Trophoblast cell (in vitro differentiated cells and primary cell): ENCODE results near the gene TRMU.

ENCODE experiments used
- DNase-seq, 2 donors: peaks; one replicate each; pipeline ENCODE4 v3.0.0-alpha.2; 2016
- H2AFZ ChIP-seq: 2 replicates; pipeline ENCODE4 v1.6.1; 2013; ENCODE audit warnings: low read length, moderate library complexity, mild to moderate bottlenecking; ENCODE audit not compliant: insufficient read depth, poor library complexity
- H2AK5ac ChIP-seq: 2 replicates; pipeline ENCODE4 v1.6.1; 2013; ENCODE audit warnings: mild to moderate bottlenecking, low read length
- H2BK120ac ChIP-seq: 2 replicates; pipeline ENCODE4 v1.6.1; 2013; ENCODE audit warnings: low read length, mild to moderate bottlenecking, moderate library complexity; ENCODE audit not compliant: insufficient read depth, poor library complexity
- H2BK12ac ChIP-seq: 2 replicates; pipeline ENCODE4 v1.6.1; 2013; ENCODE audit warnings: mild to moderate bottlenecking, low read length, moderate library complexity
- H2BK5ac ChIP-seq: 2 replicates; pipeline ENCODE4 v1.6.1; 2013; ENCODE audit warnings: low read length, low read depth, moderate library complexity, mild to moderate bottlenecking; ENCODE audit not compliant: poor library complexity
- H3K14ac ChIP-seq: 2 replicates; pipeline ENCODE4 v1.6.1; 2013; ENCODE audit warnings: mild to moderate bottlenecking, low read length
- H3K18ac ChIP-seq: 2 replicates; pipeline ENCODE4 v1.6.1; 2013; ENCODE audit warnings: mild to moderate bottlenecking, low read length
- H3K23ac ChIP-seq: 2 replicates; pipeline ENCODE4 v1.6.1; 2013; ENCODE audit warnings: low read length
- H3K27ac ChIP-seq: 2 replicates; pipeline ENCODE4 v1.5.1; 2013; ENCODE audit warnings: low read depth, mild to moderate bottlenecking, inconsistent platforms, low read length, moderate library complexity
- H3K27me3 ChIP-seq: 2 replicates; pipeline ENCODE4 v1.6.1; 2013; ENCODE audit warnings: inconsistent platforms, mild to moderate bottlenecking, low read length, moderate library complexity; ENCODE audit not compliant: insufficient read depth
- H3K36me3 ChIP-seq, 2 experiments: 1 replicate in 1 of 2; 2 replicates in 1 of 2; pipeline ENCODE4 v1.6.1; 2013; ENCODE audit warnings: low read length in 2 of 2, mild to moderate bottlenecking in 2 of 2, moderate library complexity in 1 of 2; ENCODE audit not compliant: insufficient read depth in 2 of 2, control insufficient read depth in 1 of 2
- H3K4ac ChIP-seq: 2 replicates; pipeline ENCODE4 v1.6.1; 2013; ENCODE audit warnings: low read depth, mild to moderate bottlenecking, low read length, moderate library complexity
- H3K4me1 ChIP-seq, 2 experiments: 1 replicate in 1 of 2; 2 replicates in 1 of 2; pipeline ENCODE4 v1.6.1; 2013; ENCODE audit warnings: low read length in 2 of 2, mild to moderate bottlenecking in 2 of 2, moderate library complexity in 1 of 2; ENCODE audit not compliant: insufficient read depth in 2 of 2, control insufficient read depth in 1 of 2
- H3K4me2 ChIP-seq: 2 replicates; pipeline ENCODE4 v1.6.1; 2013; ENCODE audit warnings: inconsistent platforms, mild to moderate bottlenecking, low read length, moderate library complexity
- H3K4me3 ChIP-seq: 2 replicates; pipeline ENCODE4 v1.5.1; 2013; ENCODE audit warnings: mild to moderate bottlenecking, low read depth, low read length, inconsistent platforms
- H3K79me1 ChIP-seq: one replicate; pipeline ENCODE4 v1.6.1; 2013; ENCODE audit warnings: low read length
- H3K79me2 ChIP-seq: 2 replicates; pipeline ENCODE4 v1.6.1; 2013; ENCODE audit warnings: low read length, mild to moderate bottlenecking; ENCODE audit not compliant: control insufficient read depth, insufficient read depth, poor library complexity
- H3K9ac ChIP-seq: 2 replicates; pipeline ENCODE4 v1.6.1; 2013; ENCODE audit warnings: mild to moderate bottlenecking, low read length
- H3K9me3 ChIP-seq: 2 replicates; pipeline ENCODE4 v1.6.1; 2013; ENCODE audit warnings: low read depth, mild to moderate bottlenecking, control low read depth, inconsistent platforms, low read length; ENCODE audit not compliant: insufficient read depth
- H4K12ac ChIP-seq: 2 replicates; pipeline ENCODE4 v1.6.1; 2013; ENCODE audit warnings: low read depth, mild to moderate bottlenecking, low read length, moderate library complexity
- H4K8ac ChIP-seq: 2 replicates; pipeline ENCODE4 v1.6.1; 2013; ENCODE audit warnings: low read depth, mild to moderate bottlenecking, low read length, moderate library complexity
- H4K91ac ChIP-seq: one replicate; pipeline ENCODE4 v1.6.1; 2013; ENCODE audit warnings: low read depth, mild to moderate bottlenecking, low read length, moderate library complexity
- WGBS: extraction: QIAGEN DNeasy Blood & Tissue Kit; methylation state at CpG from one replicate; pipeline ENCODE4 v1.1.7; 2013; ENCODE audit warnings: missing lambda C conversion rate; ENCODE audit not compliant: insufficient read length, insufficient coverage; ENCODE audit errors: extremely low coverage; 5-methylcytosine and 5-hydroxymethylcytosine counted together

TRMU gene

DNA sequence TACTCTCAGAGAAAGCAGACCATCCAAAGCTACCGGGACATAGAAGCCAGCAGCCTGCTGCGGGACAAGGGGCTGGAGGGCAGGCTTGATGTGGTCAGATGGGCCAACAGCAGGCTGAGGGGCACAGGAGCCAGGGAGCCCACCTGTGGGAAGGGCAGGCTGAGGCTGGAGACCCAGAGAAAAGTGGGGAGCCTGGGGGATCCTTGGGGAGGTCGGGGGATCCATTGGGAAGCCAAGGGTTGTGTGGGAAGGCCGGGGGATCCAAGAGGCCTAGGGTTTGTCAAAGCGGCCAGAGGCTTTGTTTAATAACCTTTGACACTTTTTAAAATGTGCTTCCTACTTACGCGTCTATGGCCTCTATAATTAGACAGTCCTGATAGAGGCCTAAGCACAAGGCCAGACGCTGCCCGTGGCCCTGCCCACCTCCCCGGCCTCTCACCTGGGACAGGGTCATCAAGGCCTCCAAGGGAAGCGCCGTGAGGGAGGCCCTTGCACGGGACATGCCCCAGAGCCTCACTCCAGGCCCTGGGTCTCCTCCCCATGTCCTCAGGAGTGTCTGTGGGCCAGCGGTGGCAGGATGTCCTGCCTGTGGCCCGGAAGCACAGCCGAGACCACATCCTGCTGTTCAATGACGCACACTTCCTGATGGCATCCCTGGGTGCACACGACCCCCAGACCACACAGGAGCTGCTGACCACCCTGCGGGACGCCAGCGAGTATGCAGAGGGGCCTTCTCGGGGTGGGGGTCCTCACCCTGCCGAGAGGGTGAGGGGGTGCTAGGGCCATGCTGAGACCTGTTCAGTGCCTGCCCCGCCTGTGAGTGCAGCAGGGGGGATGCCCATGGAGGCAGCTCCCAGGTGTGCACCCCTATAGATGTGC lies 47.4 kb upstream of the TRMU start:
- Histone ChIP-seq H4K8ac (no peak overlapping the region), H3K4ac (no peak overlapping the region), H3K9me3 (no peaks in the 10 kb centered on the region), H2AK5ac (no peak overlapping the region), H2BK120ac (no peak overlapping the region), H3K4me1 (no peaks in the 10 kb centered on the region), H3K79me1 (no peaks in the 10 kb centered on the region), H2BK12ac (no peak overlapping the region), H3K4me2 (no peak overlapping the region), H3K27ac (no peak overlapping the region), H3K9ac (no peak overlapping the region), H2BK5ac (no peak overlapping the region), H3K36me3 (peaks cover 32 to 52% of the 10 kb centered on the region in 2 experiments), H3K18ac (no peak overlapping the region), H4K91ac (no peak overlapping the region), H3K14ac (no peak overlapping the region), H3K4me3 (no peak overlapping the region), H3K27me3 (no peaks in the 10 kb centered on the region), H3K79me2 (no peaks in the 10 kb centered on the region), H4K12ac (no peak overlapping the region), H2AFZ (no peak overlapping the region), H3K23ac (no peak overlapping the region)
- no peak for DNase-seq
- WGBS = no CpG with 5 or more reads among the region's 24 CpGs

DNA sequence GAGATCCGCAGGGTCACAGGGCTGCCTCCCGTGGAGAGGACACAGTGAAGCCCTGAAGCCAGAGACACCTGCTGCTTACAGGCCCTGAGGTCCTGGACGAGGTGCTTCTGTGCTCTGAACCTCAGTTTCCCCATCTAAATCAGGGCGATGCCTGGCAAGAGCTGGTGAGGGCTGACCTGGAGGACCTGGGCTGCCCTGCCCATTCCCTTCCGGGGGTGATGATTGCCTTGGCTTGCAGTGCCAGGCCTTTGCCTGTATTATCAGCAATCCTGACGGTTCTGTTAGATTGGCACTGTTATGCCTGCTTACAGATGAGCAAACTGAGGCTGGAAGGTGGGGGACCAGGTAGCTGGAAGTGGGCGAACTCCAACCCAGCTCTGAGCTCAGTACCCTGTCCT lies 46.7 kb upstream of the TRMU start:
- no peak overlapping the region for H3K27ac ChIP-seq
- H4K12ac ChIP-seq = no peak overlapping the region
- no peak for DNase-seq
- H3K18ac ChIP-seq = no peak overlapping the region
- no peak overlapping the region for H2BK12ac ChIP-seq
- no peak overlapping the region for H3K23ac ChIP-seq
- H3K79me1 ChIP-seq = no peaks in the 10 kb centered on the region
- no peak overlapping the region for H4K91ac ChIP-seq
- H3K9ac ChIP-seq = no peak overlapping the region
- H3K36me3 ChIP-seq = peaks cover 32 to 50% of the 10 kb centered on the region in 2 experiments
- no peak overlapping the region for H3K4me2 ChIP-seq
- H3K4ac ChIP-seq = no peak overlapping the region
- H4K8ac ChIP-seq = no peak overlapping the region
- no peak overlapping the region for H3K4me3 ChIP-seq
- H2BK5ac ChIP-seq = no peak overlapping the region
- no CpG with 5 or more reads among the region's 7 CpGs for WGBS
- H3K79me2 ChIP-seq = no peaks in the 10 kb centered on the region
- no peaks in the 10 kb centered on the region for H3K4me1 ChIP-seq
- no peak overlapping the region for H2AK5ac ChIP-seq
- no peak overlapping the region for H3K14ac ChIP-seq
- no peaks in the 10 kb centered on the region for H3K27me3 ChIP-seq
- no peaks in the 10 kb centered on the region for H3K9me3 ChIP-seq
- no peak overlapping the region for H2AFZ ChIP-seq
- H2BK120ac ChIP-seq = no peak overlapping the region

DNA sequence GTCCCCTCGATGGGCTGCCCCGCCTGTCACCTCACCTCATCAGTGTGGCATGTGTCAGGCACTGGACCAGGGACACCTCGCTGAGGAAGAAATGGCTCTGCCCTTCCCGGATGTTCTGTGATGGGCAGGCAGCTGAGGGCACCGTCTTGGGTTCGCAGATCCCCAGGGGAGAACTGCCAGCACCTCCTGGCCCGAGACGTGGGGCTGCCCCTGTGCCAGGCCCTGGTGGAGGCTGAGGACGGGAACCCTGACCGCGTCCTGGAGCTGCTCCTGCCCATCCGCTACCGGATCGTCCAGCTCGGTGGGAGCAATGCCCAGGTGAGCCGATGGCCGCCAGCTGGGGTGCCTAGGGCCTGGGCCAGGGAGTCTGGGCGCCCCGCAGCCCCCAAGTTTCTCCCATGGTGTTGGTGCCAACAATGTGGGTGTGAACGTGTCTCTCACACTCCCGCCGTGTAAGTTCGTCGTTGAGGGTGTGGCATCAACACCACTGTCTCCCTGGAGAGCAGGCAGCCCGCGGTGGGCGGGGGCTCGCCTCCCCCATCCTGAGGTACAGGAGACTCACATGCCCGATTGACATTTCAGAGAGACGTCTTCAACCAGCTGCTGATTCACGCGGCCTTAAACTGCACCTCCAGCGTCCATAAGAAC lies 46.1 kb upstream of the TRMU start:
- no peaks in the 10 kb centered on the region for H3K79me2 ChIP-seq
- H3K9ac ChIP-seq = no peak overlapping the region
- H2BK12ac ChIP-seq = no peak overlapping the region
- no peak overlapping the region for H3K14ac ChIP-seq
- no peaks in the 10 kb centered on the region for H3K4me1 ChIP-seq
- H3K4ac ChIP-seq = no peak overlapping the region
- no peak overlapping the region for H3K4me3 ChIP-seq
- H3K27ac ChIP-seq = no peak overlapping the region
- H3K18ac ChIP-seq = no peak overlapping the region
- no peak for DNase-seq
- H2AFZ ChIP-seq = no peak overlapping the region
- H4K91ac ChIP-seq = no peak overlapping the region
- no peak overlapping the region for H4K8ac ChIP-seq
- no peaks in the 10 kb centered on the region for H3K27me3 ChIP-seq
- H2BK120ac ChIP-seq = no peak overlapping the region
- no peak overlapping the region for H3K4me2 ChIP-seq
- H2BK5ac ChIP-seq = no peak overlapping the region
- H3K23ac ChIP-seq = no peak overlapping the region
- no peak overlapping the region for H4K12ac ChIP-seq
- H2AK5ac ChIP-seq = no peak overlapping the region
- no CpG with 5 or more reads among the region's 33 CpGs for WGBS
- H3K36me3 ChIP-seq = peaks cover 29 to 45% of the 10 kb centered on the region in 2 experiments
- H3K79me1 ChIP-seq = no peaks in the 10 kb centered on the region
- no peaks in the 10 kb centered on the region for H3K9me3 ChIP-seq

DNA sequence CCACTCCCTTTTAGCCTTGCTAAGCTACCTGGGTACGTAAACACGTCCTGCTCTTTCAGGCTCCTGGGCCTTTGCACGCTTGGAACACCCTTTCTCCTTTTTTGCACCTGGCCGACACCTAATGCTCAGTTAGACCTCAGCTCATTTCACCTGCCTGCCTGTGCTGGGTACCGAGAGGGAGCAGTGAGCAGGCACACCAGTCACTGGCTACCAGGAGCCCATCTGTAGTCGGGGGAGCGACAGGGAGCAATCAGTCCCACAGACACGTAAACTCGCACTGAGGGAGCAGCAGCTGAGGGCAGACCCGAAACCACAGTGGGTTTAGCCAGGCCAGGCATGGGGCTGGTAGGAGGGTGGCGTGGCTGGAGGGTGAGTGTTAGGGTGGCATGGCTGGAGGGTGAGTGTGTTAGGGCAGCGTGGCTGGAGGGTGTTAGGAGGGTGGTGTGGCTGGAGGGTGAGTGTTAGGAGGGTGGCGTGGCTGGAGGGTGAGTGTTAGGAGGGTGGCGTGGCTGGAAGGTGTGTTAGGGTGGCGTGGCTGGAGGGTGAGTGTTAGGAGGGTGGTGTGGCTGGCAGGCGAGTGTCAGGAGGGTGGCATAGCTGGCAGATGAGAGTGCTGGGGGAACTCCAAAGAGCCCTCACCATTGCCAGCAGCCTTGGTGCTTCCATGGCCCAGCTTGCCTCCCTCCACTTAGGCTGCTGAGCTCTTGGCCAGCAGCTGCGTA lies 45.2 kb upstream of the TRMU start:
- no peak for DNase-seq
- H3K4me3 ChIP-seq = no peak overlapping the region
- peaks cover 1% of the 10 kb centered on the region for H3K9me3 ChIP-seq
- no peaks in the 10 kb centered on the region for H3K79me1 ChIP-seq
- H3K23ac ChIP-seq = no peak overlapping the region
- no peak overlapping the region for H2BK120ac ChIP-seq
- H3K4me1 ChIP-seq = no peaks in the 10 kb centered on the region
- no peaks in the 10 kb centered on the region for H3K79me2 ChIP-seq
- no CpG with 5 or more reads among the region's 17 CpGs for WGBS
- H2AK5ac ChIP-seq = no peak overlapping the region
- H3K18ac ChIP-seq = no peak overlapping the region
- H3K4me2 ChIP-seq = no peak overlapping the region
- H4K8ac ChIP-seq = no peak overlapping the region
- H2BK5ac ChIP-seq = no peak overlapping the region
- no peak overlapping the region for H3K14ac ChIP-seq
- H3K27ac ChIP-seq = no peak overlapping the region
- peaks cover 24 to 39% of the 10 kb centered on the region in 2 experiments for H3K36me3 ChIP-seq
- no peak overlapping the region for H2BK12ac ChIP-seq
- H3K9ac ChIP-seq = no peak overlapping the region
- no peak overlapping the region for H3K4ac ChIP-seq
- no peak overlapping the region for H4K12ac ChIP-seq
- no peak overlapping the region for H2AFZ ChIP-seq
- H3K27me3 ChIP-seq = no peaks in the 10 kb centered on the region
- H4K91ac ChIP-seq = no peak overlapping the region
